Measurements from ENCODE around the gene SEC31A. TPM values are rescaled to one million over a fixed set of nuclear protein-coding genes. Genes with fewer than 3 reads are reported as not detected.

SEC31A gene
- total RNA-seq, 2 donors from 2014 or later, result 287 to 309 TPM

- intact Hi-C loops (cut with DNase I), result no loop called here
- no peak for DNase-seq (ENCODE audit: low spot score)
Measured at GRCh38 chr4:82801910-82802521, 88.9 kb downstream of the SEC31A start.

- intact Hi-C loops (cut with DNase I), result no loop called here
- no peak for DNase-seq (ENCODE audit: low spot score)
Measured at GRCh38 chr4:82799006-82799881, 91.7 kb downstream of the SEC31A start.

- intact Hi-C loops (cut with DNase I), result no loop called here
- DNase-seq (ENCODE audit: low spot score), result peak; percentile 88
Measured at GRCh38 chr4:82798168-82799005, 92.6 kb downstream of the SEC31A start, which contains the start of gene SCD5. SCD5 (minus strand) TSS chr4:82798796; CDS start chr4:82798537, 259 bp downstream.

- DNase-seq (ENCODE audit: low spot score), result peak; percentile 85
- intact Hi-C loops (cut with DNase I), result no loop called here
Measured at GRCh38 chr4:82797405-82798111, 93.4 kb downstream of the SEC31A start.

GRCh38 chr4:82797040-82797404, 93.9 kb downstream of the SEC31A start:
- intact Hi-C loops (cut with DNase I), result no loop called here
- no peak for DNase-seq (ENCODE audit: low spot score)

- intact Hi-C loops (cut with DNase I), result no loop called here
Measured at GRCh38 chr4:82792912-82793649, 97.9 kb downstream of the SEC31A start.

GRCh38 chr4:82791179-82791578, 99.8 kb downstream of the SEC31A start:
- no peak for DNase-seq (ENCODE audit: low spot score)
- intact Hi-C loops (cut with DNase I), result no loop called here

More at GRCh38 chr4:82792912-82793649, 97.9 kb downstream of the SEC31A start:
- no peak for DNase-seq (ENCODE audit: low spot score)

GRCh38 chr4:82790060-82790660, 100.8 kb downstream of the SEC31A start:
- DNase-seq (ENCODE audit: low spot score), result no peak
- intact Hi-C loops (cut with DNase I), result no loop called here

- intact Hi-C loops (cut with DNase I), result no loop called here
- no peak for DNase-seq (ENCODE audit: low spot score)
Measured at GRCh38 chr4:82789025-82789776, 101.8 kb downstream of the SEC31A start.

- no peak for DNase-seq (ENCODE audit: low spot score)
- intact Hi-C loops (cut with DNase I), result no loop called here
Measured at GRCh38 chr4:82787342-82787741, 103.6 kb downstream of the SEC31A start.

GRCh38 chr4:82786828-82787227, 104.1 kb downstream of the SEC31A start:
- no peak for DNase-seq (ENCODE audit: low spot score)
- intact Hi-C loops (cut with DNase I), result no loop called here

GRCh38 chr4:82785611-82786400, 105.1 kb downstream of the SEC31A start:
- no peak for DNase-seq (ENCODE audit: low spot score)
- intact Hi-C loops (cut with DNase I), result no loop called here

GRCh38 chr4:82784681-82785610, 106.0 kb downstream of the SEC31A start:
- DNase-seq (ENCODE audit: low spot score), result no peak

GRCh38 chr4:82782626-82783345, 108.2 kb downstream of the SEC31A start:
- intact Hi-C loops (cut with DNase I), result no loop called here
- DNase-seq (ENCODE audit: low spot score), result no peak

More at GRCh38 chr4:82784681-82785610, 106.0 kb downstream of the SEC31A start:
- intact Hi-C loops (cut with DNase I), result no loop called here

GRCh38 chr4:82780752-82781231, 110.2 kb downstream of the SEC31A start:
- DNase-seq (ENCODE audit: low spot score), result peak; percentile 89
- intact Hi-C loops (cut with DNase I), result no loop called here
